NCI-H146 (cell line): Measurements from ENCODE around the gene MYO7B.

Experiments
- DNase-seq: peaks from one replicate; lab custom pipeline; 2025; lab: John Stamatoyannopoulos, UW

Gene MYO7B

DNA sequence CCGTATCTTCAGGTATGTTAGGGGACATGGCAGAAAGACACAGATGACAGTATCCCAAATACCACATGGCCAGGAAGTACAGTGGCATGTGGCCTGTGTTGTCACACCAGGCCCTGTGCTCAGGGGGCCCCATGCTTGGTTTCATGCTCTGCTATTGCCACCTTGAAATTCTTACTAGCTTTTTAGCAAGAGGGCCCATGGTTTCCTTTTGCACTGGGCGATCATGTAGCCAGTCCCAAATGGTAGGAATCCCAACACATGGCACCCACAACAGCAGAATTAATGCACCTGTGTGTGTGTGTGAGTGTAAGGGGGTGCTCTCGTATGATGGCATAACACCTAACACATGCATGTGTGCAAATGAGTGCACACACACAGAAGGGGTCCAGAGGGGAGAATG lies 39.2 kb downstream of the MYO7B start:
- no peak for DNase-seq

DNA sequence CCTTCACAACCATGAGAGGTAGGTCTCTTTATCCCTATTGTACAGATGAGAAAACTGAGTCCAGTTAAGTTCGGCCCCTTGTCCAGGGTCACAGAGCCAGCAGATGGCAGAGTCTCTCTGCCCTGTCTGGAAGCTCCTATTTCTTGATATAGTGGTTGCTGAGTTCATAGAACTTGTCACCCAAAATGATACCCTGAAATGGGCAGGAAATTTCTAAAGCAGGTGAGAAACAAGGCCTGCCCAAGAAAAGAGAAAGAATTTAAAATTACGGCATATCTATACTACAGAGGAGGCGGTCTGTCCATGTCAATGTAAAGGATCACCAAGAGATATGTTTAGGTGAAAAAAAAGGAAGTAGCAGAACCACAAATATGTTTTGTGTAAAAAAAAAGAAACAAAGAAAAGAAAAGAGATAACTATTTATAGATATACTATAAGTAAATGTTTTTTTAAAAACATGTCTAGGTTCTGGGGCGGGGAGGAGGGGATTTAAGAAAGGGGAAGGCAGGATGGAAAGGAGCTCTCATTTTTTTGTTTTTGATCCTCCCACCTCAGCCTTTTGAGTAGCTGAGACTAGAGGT lies 39.8 kb downstream of the MYO7B start:
- DNase-seq: no peak

DNA sequence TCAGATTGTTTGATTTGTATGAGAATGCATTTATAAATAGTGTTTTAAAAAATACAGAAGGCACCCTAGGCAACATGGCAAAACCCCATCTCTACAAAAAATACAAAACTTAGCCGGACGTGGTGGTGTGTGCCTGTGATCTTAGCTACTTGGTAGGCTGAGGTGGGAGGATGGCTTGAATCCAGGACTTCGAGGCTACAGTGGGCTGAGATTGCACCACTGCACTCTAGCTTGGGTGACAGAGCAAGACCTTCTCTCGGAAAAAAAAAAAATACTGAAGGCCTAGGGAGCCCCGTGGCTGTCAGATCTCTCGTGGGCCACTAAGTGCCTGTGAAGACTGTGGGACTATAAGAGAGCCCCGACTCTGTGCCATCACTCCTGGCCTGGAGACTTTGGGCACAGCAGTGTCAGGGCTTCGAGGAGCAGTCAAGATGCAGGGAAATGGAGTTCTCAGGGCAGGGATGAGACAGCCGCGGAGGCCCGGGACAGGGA lies 40.5 kb downstream of the MYO7B start:
- no peak for DNase-seq

DNA sequence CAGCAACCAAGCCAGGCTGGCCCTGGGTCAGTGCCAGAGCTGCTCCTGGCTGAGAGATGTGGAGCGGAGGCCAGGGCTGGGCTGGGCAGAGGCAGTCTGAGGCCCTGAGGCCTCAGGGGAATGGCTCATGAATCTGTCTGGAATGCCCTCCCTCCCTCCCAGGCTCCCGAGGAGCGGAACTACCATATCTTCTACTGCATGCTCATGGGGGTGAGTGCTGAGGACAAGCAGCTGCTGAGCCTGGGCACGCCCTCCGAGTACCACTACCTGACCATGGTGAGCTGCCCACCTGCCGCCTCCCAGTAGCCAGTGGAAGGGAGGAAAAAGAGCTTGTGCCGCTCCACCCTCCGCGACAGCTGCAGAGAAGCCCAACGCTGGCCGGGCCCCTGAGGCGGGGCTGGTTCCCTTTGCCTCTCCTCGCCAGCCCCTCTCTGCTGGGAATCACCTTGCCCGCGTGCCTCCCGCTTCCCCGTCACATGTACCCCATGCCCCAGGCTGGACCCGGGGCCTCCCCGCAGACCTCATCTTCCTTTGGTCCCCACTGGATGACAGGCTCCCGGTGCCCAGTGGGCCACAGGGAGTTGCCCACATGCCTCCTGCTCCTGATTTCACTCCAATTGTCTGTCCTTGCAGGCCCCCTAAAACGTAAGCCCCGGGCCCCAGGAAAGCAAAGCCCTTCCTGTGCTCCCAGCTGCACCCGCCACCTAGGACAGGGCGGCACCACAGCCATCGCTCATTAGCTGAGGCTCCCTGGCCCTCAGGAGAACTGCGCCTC lies 41.1 kb downstream of the MYO7B start:
- DNase-seq: no peak

DNA sequence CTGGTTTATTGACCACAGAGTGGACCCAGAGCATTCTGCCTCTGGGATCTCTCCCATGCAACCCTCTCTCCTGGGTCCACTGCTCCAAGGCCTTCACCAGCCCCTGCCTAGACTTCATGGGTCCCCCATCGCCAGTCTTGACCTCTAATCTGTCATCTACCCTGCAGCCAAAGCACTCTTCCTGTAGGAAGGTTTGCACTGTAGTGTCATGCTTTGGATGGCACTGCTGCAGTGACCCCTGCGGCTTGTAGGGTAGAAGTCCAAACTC lies 41.7 kb downstream of the MYO7B start:
- DNase-seq: no peak

DNA sequence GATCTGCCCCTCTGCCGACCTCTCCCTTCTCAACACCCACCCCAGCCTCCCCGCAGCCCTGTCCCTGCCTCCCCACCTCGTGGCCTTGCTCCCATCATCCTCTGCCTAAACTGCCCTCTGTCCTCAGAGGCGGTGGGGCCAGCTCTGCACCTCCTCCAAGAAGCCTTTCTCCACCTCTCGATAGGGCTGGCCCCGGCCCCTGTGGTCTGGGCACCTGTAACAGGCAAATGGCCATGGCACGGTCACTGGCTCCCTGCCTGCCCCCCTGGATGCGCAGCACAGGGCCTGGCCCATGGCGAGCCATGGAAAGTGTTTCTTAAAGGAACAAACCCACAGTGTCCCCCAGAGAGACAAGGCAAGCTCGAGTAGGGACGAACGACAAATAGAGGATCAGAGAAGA lies 42.0 kb downstream of the MYO7B start:
- DNase-seq: no peak

DNA sequence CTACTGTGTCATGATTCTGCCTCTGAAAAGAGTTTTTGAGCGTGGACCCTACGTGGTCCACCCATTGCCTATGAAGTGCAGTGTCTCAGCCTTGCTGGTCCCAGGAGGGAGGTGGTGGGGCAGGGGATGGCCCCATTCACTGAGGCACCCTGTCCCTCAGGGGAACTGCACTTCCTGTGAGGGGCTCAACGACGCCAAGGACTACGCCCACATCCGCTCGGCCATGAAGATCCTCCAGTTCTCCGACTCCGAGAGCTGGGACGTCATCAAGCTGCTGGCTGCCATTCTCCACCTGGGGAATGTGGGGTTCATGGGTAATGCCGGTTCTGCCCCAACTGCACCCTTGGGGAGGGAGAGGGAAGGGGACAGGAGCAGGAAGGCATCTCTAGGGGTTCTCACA lies 42.5 kb downstream of the MYO7B start:
- DNase-seq: no peak

DNA sequence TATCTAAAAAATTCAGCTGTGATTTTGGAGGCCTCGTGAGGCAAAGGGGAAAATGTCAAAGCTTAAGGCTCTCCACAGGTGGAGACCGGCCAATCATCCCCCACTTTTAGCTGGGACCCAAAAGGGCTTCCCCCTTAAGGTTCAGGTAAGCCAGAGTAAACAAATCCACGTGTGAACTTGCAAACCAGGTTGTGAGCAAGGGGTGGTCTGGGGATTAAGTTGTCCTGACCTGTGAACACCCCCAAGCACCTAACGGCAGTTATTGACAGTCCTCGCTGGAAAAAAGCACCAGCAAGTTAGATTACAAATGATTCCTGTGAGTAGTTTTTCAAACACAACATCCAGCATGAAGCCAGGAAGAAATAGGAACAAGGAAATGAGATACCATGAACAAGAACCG lies 42.9 kb downstream of the MYO7B start:
- DNase-seq: no peak

DNA sequence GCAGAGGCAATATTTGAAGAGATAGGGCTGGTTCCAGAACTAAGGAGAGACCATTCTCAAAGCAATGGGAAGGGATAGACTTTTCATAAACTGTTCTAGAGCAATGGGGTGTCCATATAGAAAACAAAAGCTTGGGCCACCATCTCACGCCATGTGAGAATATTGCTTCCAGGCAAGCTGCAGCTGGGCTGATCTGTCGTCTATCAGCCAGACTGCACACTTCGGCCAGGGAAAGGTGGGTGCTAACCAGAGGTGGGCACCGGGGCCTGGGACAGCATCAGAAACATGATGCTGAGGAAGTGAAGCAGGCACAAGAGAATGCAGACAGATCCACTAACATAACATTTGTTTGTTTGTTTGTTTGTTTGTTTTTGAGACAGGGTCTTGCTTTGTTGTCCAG lies 43.7 kb downstream of the MYO7B start:
- no peak for DNase-seq

DNA sequence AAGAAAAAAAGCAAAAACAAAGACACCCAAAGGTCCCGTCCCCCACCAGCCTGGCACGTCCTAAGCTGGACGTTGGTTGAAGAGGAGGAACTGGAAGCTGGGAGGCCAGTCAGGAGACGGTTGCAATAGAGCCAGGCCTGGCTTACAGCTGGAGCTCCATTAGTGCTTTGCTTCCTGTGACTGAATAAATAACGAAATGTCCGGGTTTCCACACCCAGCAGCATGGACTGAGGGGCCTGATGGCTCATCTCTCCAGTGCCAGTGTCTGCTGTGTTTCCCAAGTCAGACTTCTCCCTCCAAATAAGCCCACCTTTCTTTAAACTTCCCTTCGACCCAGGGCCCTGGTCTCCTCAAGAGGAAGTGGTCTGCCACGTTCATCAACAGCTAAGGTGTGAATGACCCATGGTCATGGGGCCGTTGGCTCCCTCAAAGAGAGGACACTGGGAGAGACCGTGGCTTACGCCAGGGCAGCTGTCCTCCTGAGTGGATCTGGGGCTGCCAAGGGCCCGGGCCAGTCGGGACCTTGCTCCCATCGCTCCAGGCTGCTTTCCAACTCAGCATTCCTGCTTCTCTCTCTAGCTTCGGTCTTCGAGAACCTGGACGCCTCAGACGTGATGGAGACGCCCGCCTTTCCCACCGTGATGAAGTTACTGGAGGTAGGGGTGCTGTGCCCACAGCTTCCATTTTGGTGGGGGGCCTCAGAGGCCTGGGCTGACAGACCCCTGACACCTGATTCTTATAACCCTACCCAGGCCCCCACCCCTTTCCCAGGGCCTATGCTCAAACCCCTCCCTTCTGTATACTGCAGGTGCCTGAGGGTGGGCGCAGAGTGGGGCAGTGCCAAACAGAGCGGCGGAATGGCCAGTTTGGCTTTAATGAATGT lies 44.9 kb downstream of the MYO7B start:
- no peak for DNase-seq

DNA sequence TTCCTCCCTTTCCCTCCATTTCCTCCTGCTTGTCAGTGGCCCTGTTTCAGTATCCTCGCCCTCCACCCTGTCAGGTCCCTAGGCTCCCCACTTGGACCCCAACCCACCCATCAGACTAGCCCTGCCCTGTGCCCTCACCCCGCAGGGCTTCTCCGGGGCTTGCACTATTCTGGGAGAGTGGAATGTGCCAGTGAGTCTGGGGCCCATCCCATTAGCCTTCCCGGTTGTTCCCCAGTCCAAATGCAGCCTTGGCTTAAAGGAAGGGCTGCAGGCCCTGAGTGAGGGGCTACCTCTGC lies 45.5 kb downstream of the MYO7B start:
- no peak for DNase-seq

DNA sequence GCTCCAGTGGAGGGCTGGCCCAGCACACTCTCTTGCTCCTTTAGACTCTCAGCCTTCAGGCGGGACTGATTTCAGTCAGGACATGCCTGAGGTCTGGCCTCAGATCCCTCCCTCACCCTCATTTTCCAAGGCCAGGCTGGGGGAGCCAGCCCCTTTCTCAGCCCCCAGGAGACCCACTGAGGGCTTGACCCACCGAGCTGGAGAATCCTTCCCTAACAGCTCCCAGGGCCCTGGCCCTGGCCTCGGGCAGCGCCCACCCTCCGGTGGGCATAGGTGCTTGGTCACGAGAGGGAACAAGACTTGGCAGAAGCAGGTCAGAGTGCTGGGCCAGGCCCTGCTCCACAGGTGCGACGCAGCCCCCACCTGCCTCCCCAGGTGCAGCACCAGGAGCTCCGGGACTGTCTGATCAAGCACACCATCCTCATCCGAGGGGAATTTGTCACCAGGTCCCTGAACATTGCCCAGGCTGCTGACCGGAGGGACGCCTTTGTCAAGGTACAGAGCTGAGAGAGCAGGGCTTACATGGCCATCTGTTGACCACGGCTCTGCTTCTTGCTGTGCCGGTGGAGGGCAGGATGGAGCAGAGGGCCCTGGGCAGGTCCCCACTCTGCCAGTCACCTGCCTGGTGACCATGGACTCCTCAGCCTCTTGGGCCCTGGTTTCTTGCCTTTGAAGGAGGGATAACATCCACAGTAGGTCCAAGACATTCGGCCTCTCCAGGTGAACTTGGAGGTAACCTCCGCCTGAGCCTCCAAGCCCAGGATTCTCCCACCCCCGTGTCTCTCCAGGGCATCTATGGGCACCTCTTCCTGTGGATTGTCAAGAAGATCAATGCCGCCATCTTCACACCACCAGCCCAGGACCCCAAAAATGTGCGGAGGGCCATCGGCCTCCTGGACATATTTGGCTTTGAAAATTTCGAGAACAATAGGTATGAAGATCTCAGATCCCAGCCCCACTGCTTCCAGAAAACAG lies 46.3 kb downstream of the MYO7B start:
- no peak for DNase-seq

DNA sequence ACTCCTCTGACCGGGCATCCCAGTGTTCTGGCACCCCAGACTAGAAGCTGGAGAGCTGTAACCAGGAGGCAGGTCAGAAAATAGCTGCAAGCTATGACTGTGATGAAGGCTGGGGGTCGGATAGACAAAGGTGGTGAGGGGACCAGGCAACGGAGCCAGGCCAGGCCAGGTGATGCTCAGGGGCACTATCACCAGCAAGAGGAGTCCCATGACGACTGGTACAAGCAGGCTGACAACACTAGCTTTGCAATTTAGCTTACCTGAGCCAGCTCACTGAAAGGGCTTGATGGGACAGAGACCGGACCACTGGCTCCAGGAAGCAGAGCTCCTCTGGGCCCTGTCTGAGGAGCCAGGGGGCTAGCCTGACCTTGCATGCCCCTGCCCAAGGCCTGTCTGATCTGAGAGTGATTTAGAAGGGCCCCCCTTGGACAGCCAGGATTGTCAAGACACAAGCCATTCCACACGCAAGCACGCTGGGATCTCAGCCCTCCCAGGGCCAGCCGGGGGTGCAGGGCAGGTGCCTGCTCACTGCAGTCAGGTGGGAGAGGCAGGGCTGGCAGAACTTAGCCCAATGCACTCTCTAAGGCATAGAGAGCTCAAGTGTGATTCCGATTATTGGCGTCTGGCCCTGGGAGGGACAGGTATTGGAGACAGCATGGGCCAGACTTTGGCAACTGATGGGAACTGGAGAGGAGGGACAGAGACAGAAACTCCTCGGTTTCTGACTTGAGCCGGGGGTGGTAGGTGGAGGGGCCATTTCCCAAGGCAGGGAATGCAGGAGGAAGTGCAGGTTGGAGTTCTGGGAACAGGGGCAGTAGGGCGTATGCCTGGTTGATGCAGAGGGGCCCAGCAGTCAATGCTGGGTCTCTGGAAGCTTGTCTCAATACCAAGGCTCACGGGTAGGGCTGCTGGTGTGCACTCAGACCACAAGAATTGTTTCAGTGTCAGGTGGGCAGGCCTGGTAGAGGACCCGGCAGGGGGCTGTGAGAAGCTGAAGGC lies 47.7 kb downstream of the MYO7B start:
- DNase-seq: no peak

DNA sequence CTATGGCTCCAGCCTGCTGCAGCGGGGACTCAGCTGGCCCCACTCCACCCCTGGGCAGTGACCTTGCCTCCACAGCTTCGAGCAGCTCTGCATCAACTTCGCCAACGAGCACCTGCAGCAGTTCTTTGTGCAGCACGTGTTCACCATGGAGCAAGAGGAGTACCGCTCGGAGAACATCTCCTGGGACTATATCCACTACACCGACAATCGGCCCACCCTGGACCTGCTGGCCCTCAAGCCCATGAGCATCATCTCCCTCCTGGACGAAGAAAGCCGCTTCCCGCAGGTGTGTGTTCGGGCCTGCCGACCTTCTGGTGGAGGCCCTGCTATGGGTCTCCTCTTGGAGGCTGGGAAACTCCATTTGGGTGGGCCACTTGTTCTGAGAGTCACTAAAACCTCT lies 48.6 kb downstream of the MYO7B start:
- no peak for DNase-seq

DNA sequence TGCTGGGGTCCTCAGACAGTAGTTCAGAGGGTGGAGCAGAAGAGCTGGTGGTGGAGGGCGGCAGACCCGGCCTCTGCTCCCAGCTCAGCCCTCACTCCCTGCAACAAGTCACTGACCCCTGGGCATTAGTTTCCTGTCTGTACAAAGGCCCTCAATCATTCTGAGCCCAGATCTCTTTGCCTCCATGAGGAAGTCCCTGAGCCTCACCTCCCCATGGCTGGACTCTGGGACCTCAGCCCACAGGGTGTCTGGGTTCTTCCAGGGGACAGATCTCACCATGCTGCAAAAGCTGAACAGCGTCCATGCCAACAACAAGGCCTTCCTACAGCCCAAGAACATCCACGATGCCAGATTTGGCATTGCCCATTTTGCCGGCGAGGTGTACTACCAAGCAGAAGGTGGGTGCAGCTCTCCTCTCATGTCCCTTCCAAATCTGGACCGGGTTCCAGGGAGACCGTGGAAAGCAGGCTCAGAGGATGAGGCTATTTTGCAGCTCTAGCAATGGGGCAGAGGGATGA lies 49.1 kb downstream of the MYO7B start:
- no peak for DNase-seq

DNA sequence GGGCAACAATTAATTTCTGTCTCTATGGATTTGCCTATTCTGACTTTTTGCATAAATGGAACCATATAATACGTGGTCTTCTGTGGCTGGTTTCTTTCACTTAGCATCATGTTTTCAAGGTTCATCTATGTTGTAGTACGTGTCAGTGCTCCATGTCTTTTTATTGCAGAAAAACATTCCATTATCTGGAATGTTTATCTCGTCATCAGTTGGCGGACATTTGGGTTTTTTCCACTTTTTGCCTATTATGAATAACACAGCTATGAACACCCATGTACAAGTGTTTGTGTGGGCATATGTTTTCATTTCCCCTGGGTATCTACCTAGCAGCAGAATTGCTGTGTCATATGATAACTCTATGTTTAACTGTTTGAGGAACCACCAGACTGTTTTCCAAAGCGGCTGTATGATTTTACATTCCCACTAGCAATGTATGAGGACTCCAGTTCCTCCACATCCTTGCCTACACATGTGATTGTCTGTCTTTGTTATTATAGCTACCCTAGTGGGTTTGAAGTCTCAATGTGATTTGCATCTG lies 49.9 kb downstream of the MYO7B start:
- no peak for DNase-seq

DNA sequence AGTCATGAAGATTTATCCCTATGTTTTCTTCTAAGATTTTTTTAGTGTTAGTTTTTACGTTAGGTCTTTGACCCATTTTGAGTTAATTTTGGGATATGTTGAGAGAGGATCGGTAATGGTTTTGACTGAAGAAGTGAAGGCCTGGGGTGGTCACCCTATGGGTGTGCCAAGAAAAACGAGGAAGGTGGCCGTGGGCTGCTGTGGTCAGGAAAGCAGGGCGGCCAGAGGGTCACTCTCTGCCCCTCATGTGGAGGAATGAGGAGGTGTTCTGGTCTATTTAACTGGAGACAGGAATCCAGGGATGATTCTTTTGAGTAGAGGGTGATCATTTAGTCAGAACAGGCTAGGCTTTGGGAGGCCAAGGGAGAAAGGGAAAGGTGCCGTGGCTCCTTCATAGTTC lies 50.7 kb downstream of the MYO7B start:
- DNase-seq: no peak

DNA sequence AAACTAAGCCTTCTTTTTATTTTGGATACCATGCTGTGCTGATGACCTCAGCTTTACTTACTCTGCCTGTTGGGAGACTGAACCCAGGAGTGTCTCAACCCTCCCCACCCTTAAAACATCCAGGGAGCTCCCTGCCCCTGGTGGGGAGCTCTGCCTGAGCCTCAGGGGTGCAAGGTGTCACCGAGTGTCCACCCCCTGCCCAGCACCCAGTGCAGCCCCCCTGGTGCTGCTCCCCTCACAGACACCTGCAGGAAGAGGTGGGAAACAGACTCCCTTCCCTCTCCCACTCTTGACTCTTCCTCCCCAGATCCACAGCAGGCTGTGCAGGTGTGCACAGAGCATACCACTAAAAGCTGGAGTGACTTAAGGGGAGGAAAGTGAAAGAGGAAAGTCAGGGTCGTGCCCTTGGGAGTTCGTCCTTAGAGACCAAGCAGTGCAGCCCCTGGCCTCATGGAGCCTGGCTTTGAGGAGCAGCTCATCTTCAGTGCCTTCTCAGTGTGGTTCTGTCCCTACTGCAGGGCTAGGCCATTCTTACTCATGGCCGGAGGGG lies 51.3 kb downstream of the MYO7B start:
- DNase-seq: no peak

DNA sequence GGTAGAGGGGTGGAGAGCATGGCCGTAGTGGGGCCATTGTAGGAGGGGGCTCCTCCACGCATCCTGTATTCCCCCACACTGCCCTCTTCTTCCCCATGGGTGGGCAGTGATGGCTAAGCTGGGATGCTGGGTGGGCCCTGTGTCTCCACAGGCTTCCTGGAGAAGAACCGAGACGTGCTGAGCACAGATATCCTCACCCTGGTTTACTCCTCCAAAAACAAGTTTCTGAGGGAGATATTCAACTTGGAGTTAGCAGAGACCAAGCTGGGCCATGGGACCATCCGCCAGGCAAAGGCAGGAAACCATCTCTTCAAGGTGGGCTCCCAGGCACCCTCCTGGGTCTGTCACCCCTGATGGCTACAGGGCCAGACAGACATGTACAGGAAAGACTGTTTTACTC lies 52.8 kb downstream of the MYO7B start:
- DNase-seq: no peak

DNA sequence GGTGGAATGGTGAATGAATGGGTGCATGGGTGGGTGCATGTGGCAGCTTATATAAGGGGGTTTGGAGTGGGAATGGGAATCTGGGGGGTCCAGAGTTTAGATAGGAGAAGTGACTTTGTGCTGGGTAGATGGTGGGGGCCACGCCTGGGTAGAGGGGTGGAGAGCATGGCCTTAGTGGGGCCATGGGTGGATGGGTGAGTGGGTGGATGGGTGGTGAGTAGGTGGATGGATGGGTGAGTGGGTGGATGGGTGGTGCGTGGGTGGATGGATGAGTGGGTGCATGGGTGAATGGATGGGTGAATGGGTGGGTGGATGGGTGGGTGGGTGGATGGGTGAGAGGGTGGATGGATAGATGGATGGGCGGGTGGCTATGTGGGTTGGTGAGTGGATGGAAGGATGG lies 53.9 kb downstream of the MYO7B start:
- no peak for DNase-seq
